GM23338 (cell line): ENCODE measurements around the gene ONECUT1. TPM values are rescaled to one million over a fixed set of nuclear protein-coding genes. Genes with fewer than 3 reads are reported as not detected.

Experiments used
- ATAC-seq: fragments of 200-7000 bp; cut with Tn5 transposase; 3 replicates; pipeline ENCODE4 v1.9.1; 2020
- DNase-seq: peaks from one replicate; pipeline ENCODE4 v3.0.0-alpha.2; 2015; ENCODE audit warnings: low spot score
- H2AFZ ChIP-seq: fragments of 200-600 bp; sonication (generic); 2 replicates; pipeline ENCODE4 v1.8.0; 2016; ENCODE audit warnings: antibody characterized with exemption, mild to moderate bottlenecking, moderate library complexity
- H3F3A ChIP-seq: fragments of 200-600 bp; sonication (generic); replicated peaks from 2 replicates; pipeline ENCODE4 v1.8.0; 2017; ENCODE audit warnings: antibody characterized with exemption, mixed run types, low read depth
- H3K27ac ChIP-seq: fragments of 200-600 bp; sonication (generic); 2 replicates; pipeline ENCODE4 v1.6.1; 2016; ENCODE audit warnings: low read depth
- H3K27me3 ChIP-seq: fragments of 200-600 bp; sonication (generic); 2 replicates; pipeline ENCODE4 v1.8.0; 2016; ENCODE audit warnings: mild to moderate bottlenecking, mixed run types, moderate library complexity; ENCODE audit not compliant: insufficient read depth
- H3K36me3 ChIP-seq: fragments of 200-600 bp; sonication (generic); 2 replicates; pipeline ENCODE4 v1.8.0; 2016; ENCODE audit warnings: mild to moderate bottlenecking; ENCODE audit not compliant: insufficient read depth
- H3K4me1 ChIP-seq: fragments of 200-600 bp; sonication (generic); 2 replicates; pipeline ENCODE4 v1.8.0; 2016; ENCODE audit warnings: mild to moderate bottlenecking, moderate library complexity; ENCODE audit not compliant: insufficient read depth
- H3K4me2 ChIP-seq: fragments of 200-600 bp; sonication (generic); 2 replicates; pipeline ENCODE4 v1.7.1; 2017; ENCODE audit warnings: mixed run types
- H3K4me3 ChIP-seq: fragments of 200-600 bp; sonication (generic); 2 replicates; pipeline ENCODE4 v1.6.1; 2016; ENCODE audit warnings: mixed run types
- H3K79me2 ChIP-seq: fragments of 200-600 bp; sonication (generic); replicated peaks from 2 replicates; pipeline ENCODE4 v1.8.0; 2017; ENCODE audit warnings: mild to moderate bottlenecking; ENCODE audit not compliant: insufficient read depth
- H3K9me2 ChIP-seq: fragments of 200-600 bp; sonication (generic); 2 replicates; pipeline ENCODE4 v1.8.0; 2017; ENCODE audit not compliant: insufficient read depth
- H4K20me1 ChIP-seq: fragments of 200-600 bp; sonication (generic); replicated peaks from 2 replicates; pipeline ENCODE4 v1.8.0; 2017; ENCODE audit warnings: mild to moderate bottlenecking; ENCODE audit not compliant: insufficient read depth
- H3K27ac Mint-ChIP-seq: 2 replicates; pipeline ENCODE4 v1.8.0; 2020; ENCODE audit warnings: inconsistent platforms, mild to moderate bottlenecking, moderate library complexity, mixed read lengths
- H3K27me3 Mint-ChIP-seq: 3 replicates; pipeline ENCODE4 v1.8.0; 2022; ENCODE audit warnings: low read depth, mild to moderate bottlenecking, moderate library complexity, mixed read lengths, inconsistent platforms; ENCODE audit not compliant: insufficient read depth, poor library complexity
- H3K36me3 Mint-ChIP-seq: 3 replicates; pipeline ENCODE4 v1.8.0; 2021; ENCODE audit warnings: low read depth, mild to moderate bottlenecking, inconsistent platforms, moderate library complexity, mixed read lengths
- H3K4me1 Mint-ChIP-seq: 3 replicates; pipeline ENCODE4 v1.8.0; 2020; ENCODE audit warnings: mild to moderate bottlenecking, inconsistent platforms, mixed read lengths
- H3K4me3 Mint-ChIP-seq: 3 replicates; pipeline ENCODE4 v1.8.0; 2021; ENCODE audit warnings: moderate library complexity, mild to moderate bottlenecking, inconsistent platforms, mixed read lengths
- H3K9me3 Mint-ChIP-seq: 3 replicates; pipeline ENCODE4 v1.8.0; 2020; ENCODE audit warnings: moderate library complexity, mild to moderate bottlenecking, inconsistent platforms, mixed read lengths
- CREB1 ChIP-seq: fragments of 250-450 bp; sonication (Bioruptor Pico); IDR thresholded peaks from 2 replicates; pipeline ENCODE4 v1.5.0; 2020; ENCODE audit warnings: low read depth, mild to moderate bottlenecking, moderate library complexity
- CTCF ChIP-seq, 2 experiments: fragments of 200-600 bp in 1 of 2; sonication (generic) in 1 of 2; conservative IDR thresholded peaks; 2 replicates each; pipeline versions ENCODE4 v1.5.1 to v1.6.1; 2016 to 2017; ENCODE audit warnings: antibody characterized with exemption in 2 of 2, low read depth in 2 of 2, mild to moderate bottlenecking in 2 of 2, moderate library complexity in 1 of 2
- EZH2 ChIP-seq: fragments of 200-600 bp; sonication (generic); IDR thresholded peaks from one replicate; pipeline ENCODE4 v1.8.0; 2017; ENCODE audit warnings: antibody characterized with exemption, mild to moderate bottlenecking, low read depth; ENCODE audit not compliant: unreplicated experiment
- JUNB ChIP-seq: IDR thresholded peaks from one replicate; pipeline ENCODE4 v1.6.1; 2016; ENCODE audit warnings: antibody characterized with exemption; ENCODE audit not compliant: unreplicated experiment
- NANOG ChIP-seq: IDR thresholded peaks from 2 replicates; pipeline ENCODE4 v1.6.1; 2016; ENCODE audit warnings: antibody characterized with exemption, borderline replicate concordance
- POLR2AphosphoS5 ChIP-seq: IDR thresholded peaks from 2 replicates; pipeline ENCODE4 v1.6.1; 2016; ENCODE audit warnings: antibody characterized with exemption, low read depth
- REST ChIP-seq: IDR thresholded peaks from one replicate; pipeline ENCODE4 v1.6.1; 2018; ENCODE audit warnings: antibody characterized with exemption; ENCODE audit not compliant: unreplicated experiment
- STAT1 ChIP-seq: IDR thresholded peaks from one replicate; pipeline ENCODE4 v1.6.1; 2016; ENCODE audit warnings: antibody characterized with exemption; ENCODE audit not compliant: unreplicated experiment
- ZNF114 ChIP-seq: fragments of 250-450 bp; sonication (Bioruptor Pico); IDR thresholded peaks from 2 replicates; pipeline ENCODE4 v1.5.0; 2020; ENCODE audit warnings: mild to moderate bottlenecking, moderate library complexity
- ZNF331 ChIP-seq: fragments of 250-450 bp; sonication (Bioruptor Pico); IDR thresholded peaks from 2 replicates; pipeline ENCODE4 v1.5.0; 2020; ENCODE audit warnings: low read depth, mild to moderate bottlenecking, moderate library complexity
- polyA plus RNA-seq: library from polyadenylated mRNA; unstranded; fragments of >200 nt; fragmentation: Nextera tagmentation; extraction: Ambion mirVana; gene quantifications from 2 replicates; pipeline ENCODE4 v1.2.1, GENCODE V29; 2016
- total RNA-seq: library from RNA; depleted of rRNA; stranded (reverse); fragments of >200 nt; shearing (Covaris generic); gene quantifications from 2 replicates; pipeline ENCODE4 v1.2.3, GENCODE V29; 2014

ONECUT1 gene
- total and polyA plus RNA-seq, 2 experiments from 2014 or later: 4.3 to 9.4 TPM

- no peaks in the 10 kb centered on the region for H3K27me3 Mint-ChIP-seq
- H3K79me2 ChIP-seq: no peaks in the 10 kb centered on the region
- H2AFZ ChIP-seq: no peak overlapping the region
- no peaks in the 10 kb centered on the region for H3K9me3 Mint-ChIP-seq
- H3K27ac Mint-ChIP-seq: no peak overlapping the region
- peaks cover 12% of the 10 kb centered on the region for H3K4me1 Mint-ChIP-seq
- H4K20me1 ChIP-seq: no peaks in the 10 kb centered on the region
- H3K4me3 Mint-ChIP-seq: no peak overlapping the region
- H3K4me1 ChIP-seq: peaks cover 14% of the 10 kb centered on the region
- no peaks in the 10 kb centered on the region for H3K36me3 ChIP-seq
- no peaks in the 10 kb centered on the region; the same call in 2 of the 3 replicates for H3K36me3 Mint-ChIP-seq
- ATAC-seq: no peak
- TF ChIP-seq JUNB (no peak), REST (no peak), CREB1 (no peak), ZNF331 (no peak), ZNF114 (CRISPR knock-in tag) (no peak), STAT1 (no peak), POLR2AphosphoS5 (no peak), NANOG (no peak), CTCF (conservative IDR thresholded peaks at IDR 0.05; ENCODE audit: low read depth in 2 of 2) (no peak)
- H3K27me3 ChIP-seq: no peaks in the 10 kb centered on the region
- no peak overlapping the region for H3K4me2 ChIP-seq
- H3K27ac ChIP-seq: no peak overlapping the region
- no peaks in the 10 kb centered on the region for H3F3A ChIP-seq
- H3K9me2 ChIP-seq: no peaks in the 10 kb centered on the region
- DNase-seq: no peak
- no peak overlapping the region for H3K4me3 ChIP-seq
Measured at GRCh38 chr15:52727815-52728214, 62.3 kb downstream of the ONECUT1 start.

GRCh38 chr15:52726195-52726594, 63.9 kb downstream of the ONECUT1 start:
- Histone ChIP-seq H3K79me2 (no peaks in the 10 kb centered on the region), H4K20me1 (no peaks in the 10 kb centered on the region), H3K36me3 (no peaks in the 10 kb centered on the region), H3K27ac (no peak overlapping the region), H2AFZ (no peak overlapping the region), H3K4me3 (no peak overlapping the region), H3K4me1 (peaks cover 14% of the 10 kb centered on the region), H3K9me2 (no peaks in the 10 kb centered on the region), H3K4me2 (no peak overlapping the region), H3K27me3 (no peaks in the 10 kb centered on the region), H3F3A (no peaks in the 10 kb centered on the region)
- H3K4me3 Mint-ChIP-seq: no peak overlapping the region
- peaks cover 10% of the 10 kb centered on the region for H3K4me1 Mint-ChIP-seq
- no peaks in the 10 kb centered on the region; the same call in 2 of the 3 replicates for H3K36me3 Mint-ChIP-seq
- no peak overlapping the region for H3K27ac Mint-ChIP-seq
- H3K27me3 Mint-ChIP-seq: no peaks in the 10 kb centered on the region
- no peaks in the 10 kb centered on the region for H3K9me3 Mint-ChIP-seq
- DNase-seq: no peak
- no peak for TF ChIP-seq EZH2
- no peak for ATAC-seq
